GM23338 (cell line): ENCODE measurements around the gene RASSF10. TPM values are rescaled to one million over a fixed set of nuclear protein-coding genes. Genes with fewer than 3 reads are reported as not detected.
A peak's percentile ranks its signal among the peaks of the same experiment; 100 is the strongest.

ENCODE experiments used
- ATAC-seq: fragments of 200-7000 bp; cut with Tn5 transposase; 3 replicates; pipeline ENCODE4 v1.9.1; 2020
- DNase-seq: peaks from one replicate; pipeline ENCODE4 v3.0.0-alpha.2; 2015; ENCODE audit warnings: low spot score
- H2AFZ ChIP-seq: fragments of 200-600 bp; sonication (generic); 2 replicates; pipeline ENCODE4 v1.8.0; 2016; ENCODE audit warnings: antibody characterized with exemption, mild to moderate bottlenecking, moderate library complexity
- H3F3A ChIP-seq: fragments of 200-600 bp; sonication (generic); replicated peaks from 2 replicates; pipeline ENCODE4 v1.8.0; 2017; ENCODE audit warnings: antibody characterized with exemption, mixed run types, low read depth
- H3K27ac ChIP-seq: fragments of 200-600 bp; sonication (generic); 2 replicates; pipeline ENCODE4 v1.6.1; 2016; ENCODE audit warnings: low read depth
- H3K27me3 ChIP-seq: fragments of 200-600 bp; sonication (generic); 2 replicates; pipeline ENCODE4 v1.8.0; 2016; ENCODE audit warnings: mild to moderate bottlenecking, mixed run types, moderate library complexity; ENCODE audit not compliant: insufficient read depth
- H3K36me3 ChIP-seq: fragments of 200-600 bp; sonication (generic); 2 replicates; pipeline ENCODE4 v1.8.0; 2016; ENCODE audit warnings: mild to moderate bottlenecking; ENCODE audit not compliant: insufficient read depth
- H3K4me1 ChIP-seq: fragments of 200-600 bp; sonication (generic); 2 replicates; pipeline ENCODE4 v1.8.0; 2016; ENCODE audit warnings: mild to moderate bottlenecking, moderate library complexity; ENCODE audit not compliant: insufficient read depth
- H3K4me2 ChIP-seq: fragments of 200-600 bp; sonication (generic); 2 replicates; pipeline ENCODE4 v1.7.1; 2017; ENCODE audit warnings: mixed run types
- H3K4me3 ChIP-seq: fragments of 200-600 bp; sonication (generic); 2 replicates; pipeline ENCODE4 v1.6.1; 2016; ENCODE audit warnings: mixed run types
- H3K79me2 ChIP-seq: fragments of 200-600 bp; sonication (generic); replicated peaks from 2 replicates; pipeline ENCODE4 v1.8.0; 2017; ENCODE audit warnings: mild to moderate bottlenecking; ENCODE audit not compliant: insufficient read depth
- H3K9me2 ChIP-seq: fragments of 200-600 bp; sonication (generic); 2 replicates; pipeline ENCODE4 v1.8.0; 2017; ENCODE audit not compliant: insufficient read depth
- H4K20me1 ChIP-seq: fragments of 200-600 bp; sonication (generic); replicated peaks from 2 replicates; pipeline ENCODE4 v1.8.0; 2017; ENCODE audit warnings: mild to moderate bottlenecking; ENCODE audit not compliant: insufficient read depth
- H3K27ac Mint-ChIP-seq: 2 replicates; pipeline ENCODE4 v1.8.0; 2020; ENCODE audit warnings: inconsistent platforms, mild to moderate bottlenecking, moderate library complexity, mixed read lengths
- H3K27me3 Mint-ChIP-seq: 3 replicates; pipeline ENCODE4 v1.8.0; 2022; ENCODE audit warnings: low read depth, mild to moderate bottlenecking, moderate library complexity, mixed read lengths, inconsistent platforms; ENCODE audit not compliant: insufficient read depth, poor library complexity
- H3K36me3 Mint-ChIP-seq: 3 replicates; pipeline ENCODE4 v1.8.0; 2021; ENCODE audit warnings: low read depth, mild to moderate bottlenecking, inconsistent platforms, moderate library complexity, mixed read lengths
- H3K4me1 Mint-ChIP-seq: 3 replicates; pipeline ENCODE4 v1.8.0; 2020; ENCODE audit warnings: mild to moderate bottlenecking, inconsistent platforms, mixed read lengths
- H3K4me3 Mint-ChIP-seq: 3 replicates; pipeline ENCODE4 v1.8.0; 2021; ENCODE audit warnings: moderate library complexity, mild to moderate bottlenecking, inconsistent platforms, mixed read lengths
- H3K9me3 Mint-ChIP-seq: 3 replicates; pipeline ENCODE4 v1.8.0; 2020; ENCODE audit warnings: moderate library complexity, mild to moderate bottlenecking, inconsistent platforms, mixed read lengths
- CREB1 ChIP-seq: fragments of 250-450 bp; sonication (Bioruptor Pico); IDR thresholded peaks from 2 replicates; pipeline ENCODE4 v1.5.0; 2020; ENCODE audit warnings: low read depth, mild to moderate bottlenecking, moderate library complexity
- EZH2 ChIP-seq: fragments of 200-600 bp; sonication (generic); IDR thresholded peaks from one replicate; pipeline ENCODE4 v1.8.0; 2017; ENCODE audit warnings: antibody characterized with exemption, mild to moderate bottlenecking, low read depth; ENCODE audit not compliant: unreplicated experiment
- EZH2phosphoT487 ChIP-seq: fragments of 200-600 bp; sonication (generic); IDR thresholded peaks from one replicate; pipeline ENCODE4 v1.8.1; 2018; ENCODE audit warnings: antibody characterized with exemption; ENCODE audit not compliant: unreplicated experiment
- STAT1 ChIP-seq: IDR thresholded peaks from one replicate; pipeline ENCODE4 v1.6.1; 2016; ENCODE audit warnings: antibody characterized with exemption; ENCODE audit not compliant: unreplicated experiment
- ZNF331 ChIP-seq: fragments of 250-450 bp; sonication (Bioruptor Pico); IDR thresholded peaks from 2 replicates; pipeline ENCODE4 v1.5.0; 2020; ENCODE audit warnings: low read depth, mild to moderate bottlenecking, moderate library complexity
- ZNF462 ChIP-seq: fragments of 250-450 bp; sonication (Bioruptor Pico); IDR thresholded peaks from 2 replicates; pipeline ENCODE4 v1.5.0; 2020; ENCODE audit warnings: mild to moderate bottlenecking, moderate library complexity
- polyA plus RNA-seq: library from polyadenylated mRNA; unstranded; fragments of >200 nt; fragmentation: Nextera tagmentation; extraction: Ambion mirVana; gene quantifications from 2 replicates; pipeline ENCODE4 v1.2.1, GENCODE V29; 2016
- total RNA-seq: library from RNA; depleted of rRNA; stranded (reverse); fragments of >200 nt; shearing (Covaris generic); gene quantifications from 2 replicates; pipeline ENCODE4 v1.2.3, GENCODE V29; 2014

RASSF10 gene
- total and polyA plus RNA-seq, 2 experiments from 2014 or later: 0.13 to 1.8 TPM

- Histone ChIP-seq H3K9me2 (peaks cover 3% of the 10 kb centered on the region; the same call in 1 of the 2 replicates), H3K36me3 (no peaks in the 10 kb centered on the region), H2AFZ (peak overlapping the region; percentile 10; the same call in 1 of the 2 replicates), H3K27ac (no peak overlapping the region), H3F3A (peaks cover 6% of the 10 kb centered on the region; the same call in 1 of the 2 replicates), H3K79me2 (no peaks in the 10 kb centered on the region), H3K4me2 (peak overlapping the region; percentile 89), H3K4me1 (peaks cover 41% of the 10 kb centered on the region), H3K4me3 (peak overlapping the region; percentile 48), H4K20me1 (0 out of 2 replicates have a peak, but pooled peaks cover 5% of the 10 kb centered on the region), H3K27me3 (peaks cover 58% of the 10 kb centered on the region)
- H3K4me1 Mint-ChIP-seq: peaks cover 55% of the 10 kb centered on the region
- no peak for TF ChIP-seq CREB1 (CRISPR knock-in tag)
- no peak for TF ChIP-seq EZH2phosphoT487
- TF ChIP-seq ZNF462: no peak
- peak; percentile 61 for TF ChIP-seq EZH2
- TF ChIP-seq STAT1: no peak
- TF ChIP-seq ZNF331 (CRISPR knock-in tag): no peak
- DNase-seq: no peak
- peak overlapping the region; percentile 77 for H3K4me3 Mint-ChIP-seq
- H3K36me3 Mint-ChIP-seq: peaks cover 9% of the 10 kb centered on the region; the same call in 2 of the 3 replicates
- no peak for ATAC-seq
- H3K9me3 Mint-ChIP-seq: peaks cover 3% of the 10 kb centered on the region; the same call in 2 of the 3 replicates
- H3K27me3 Mint-ChIP-seq: peaks cover 42% of the 10 kb centered on the region
- H3K27ac Mint-ChIP-seq: no peak overlapping the region
These were observed 2.4 kb downstream of the RASSF10 start for GRCh38 chr11:13011466-13012055.
